ENCODE measurements around the gene GALNTL6. TPM values are rescaled to one million over a fixed set of nuclear protein-coding genes. Genes with fewer than 3 reads are reported as not detected.

The GALNTL6 gene
- total and polyA plus RNA-seq, 2 experiments from 2014 or later: 0.38 to 0.40 TPM

DNA sequence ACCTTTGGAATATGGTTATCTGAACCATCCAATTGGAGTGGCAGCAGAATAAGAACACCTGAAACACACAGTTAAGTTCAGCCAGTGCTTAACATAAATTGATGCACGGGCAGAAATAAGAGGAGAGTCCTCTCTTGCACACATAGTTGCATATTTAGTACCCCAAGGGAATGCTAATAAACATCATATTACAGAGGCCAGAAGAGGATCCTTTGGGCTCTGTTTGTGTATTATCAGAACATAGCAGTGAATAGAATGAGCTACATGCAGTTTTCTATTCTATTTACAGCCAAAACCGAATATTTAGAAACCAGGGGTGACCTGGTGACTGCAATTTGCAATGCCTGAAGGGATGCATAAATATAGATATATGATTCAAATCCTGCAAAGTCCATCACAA, 1054.6 kb downstream of the GALNTL6 start (continued):
- TF ChIP-seq, protein P1, sequence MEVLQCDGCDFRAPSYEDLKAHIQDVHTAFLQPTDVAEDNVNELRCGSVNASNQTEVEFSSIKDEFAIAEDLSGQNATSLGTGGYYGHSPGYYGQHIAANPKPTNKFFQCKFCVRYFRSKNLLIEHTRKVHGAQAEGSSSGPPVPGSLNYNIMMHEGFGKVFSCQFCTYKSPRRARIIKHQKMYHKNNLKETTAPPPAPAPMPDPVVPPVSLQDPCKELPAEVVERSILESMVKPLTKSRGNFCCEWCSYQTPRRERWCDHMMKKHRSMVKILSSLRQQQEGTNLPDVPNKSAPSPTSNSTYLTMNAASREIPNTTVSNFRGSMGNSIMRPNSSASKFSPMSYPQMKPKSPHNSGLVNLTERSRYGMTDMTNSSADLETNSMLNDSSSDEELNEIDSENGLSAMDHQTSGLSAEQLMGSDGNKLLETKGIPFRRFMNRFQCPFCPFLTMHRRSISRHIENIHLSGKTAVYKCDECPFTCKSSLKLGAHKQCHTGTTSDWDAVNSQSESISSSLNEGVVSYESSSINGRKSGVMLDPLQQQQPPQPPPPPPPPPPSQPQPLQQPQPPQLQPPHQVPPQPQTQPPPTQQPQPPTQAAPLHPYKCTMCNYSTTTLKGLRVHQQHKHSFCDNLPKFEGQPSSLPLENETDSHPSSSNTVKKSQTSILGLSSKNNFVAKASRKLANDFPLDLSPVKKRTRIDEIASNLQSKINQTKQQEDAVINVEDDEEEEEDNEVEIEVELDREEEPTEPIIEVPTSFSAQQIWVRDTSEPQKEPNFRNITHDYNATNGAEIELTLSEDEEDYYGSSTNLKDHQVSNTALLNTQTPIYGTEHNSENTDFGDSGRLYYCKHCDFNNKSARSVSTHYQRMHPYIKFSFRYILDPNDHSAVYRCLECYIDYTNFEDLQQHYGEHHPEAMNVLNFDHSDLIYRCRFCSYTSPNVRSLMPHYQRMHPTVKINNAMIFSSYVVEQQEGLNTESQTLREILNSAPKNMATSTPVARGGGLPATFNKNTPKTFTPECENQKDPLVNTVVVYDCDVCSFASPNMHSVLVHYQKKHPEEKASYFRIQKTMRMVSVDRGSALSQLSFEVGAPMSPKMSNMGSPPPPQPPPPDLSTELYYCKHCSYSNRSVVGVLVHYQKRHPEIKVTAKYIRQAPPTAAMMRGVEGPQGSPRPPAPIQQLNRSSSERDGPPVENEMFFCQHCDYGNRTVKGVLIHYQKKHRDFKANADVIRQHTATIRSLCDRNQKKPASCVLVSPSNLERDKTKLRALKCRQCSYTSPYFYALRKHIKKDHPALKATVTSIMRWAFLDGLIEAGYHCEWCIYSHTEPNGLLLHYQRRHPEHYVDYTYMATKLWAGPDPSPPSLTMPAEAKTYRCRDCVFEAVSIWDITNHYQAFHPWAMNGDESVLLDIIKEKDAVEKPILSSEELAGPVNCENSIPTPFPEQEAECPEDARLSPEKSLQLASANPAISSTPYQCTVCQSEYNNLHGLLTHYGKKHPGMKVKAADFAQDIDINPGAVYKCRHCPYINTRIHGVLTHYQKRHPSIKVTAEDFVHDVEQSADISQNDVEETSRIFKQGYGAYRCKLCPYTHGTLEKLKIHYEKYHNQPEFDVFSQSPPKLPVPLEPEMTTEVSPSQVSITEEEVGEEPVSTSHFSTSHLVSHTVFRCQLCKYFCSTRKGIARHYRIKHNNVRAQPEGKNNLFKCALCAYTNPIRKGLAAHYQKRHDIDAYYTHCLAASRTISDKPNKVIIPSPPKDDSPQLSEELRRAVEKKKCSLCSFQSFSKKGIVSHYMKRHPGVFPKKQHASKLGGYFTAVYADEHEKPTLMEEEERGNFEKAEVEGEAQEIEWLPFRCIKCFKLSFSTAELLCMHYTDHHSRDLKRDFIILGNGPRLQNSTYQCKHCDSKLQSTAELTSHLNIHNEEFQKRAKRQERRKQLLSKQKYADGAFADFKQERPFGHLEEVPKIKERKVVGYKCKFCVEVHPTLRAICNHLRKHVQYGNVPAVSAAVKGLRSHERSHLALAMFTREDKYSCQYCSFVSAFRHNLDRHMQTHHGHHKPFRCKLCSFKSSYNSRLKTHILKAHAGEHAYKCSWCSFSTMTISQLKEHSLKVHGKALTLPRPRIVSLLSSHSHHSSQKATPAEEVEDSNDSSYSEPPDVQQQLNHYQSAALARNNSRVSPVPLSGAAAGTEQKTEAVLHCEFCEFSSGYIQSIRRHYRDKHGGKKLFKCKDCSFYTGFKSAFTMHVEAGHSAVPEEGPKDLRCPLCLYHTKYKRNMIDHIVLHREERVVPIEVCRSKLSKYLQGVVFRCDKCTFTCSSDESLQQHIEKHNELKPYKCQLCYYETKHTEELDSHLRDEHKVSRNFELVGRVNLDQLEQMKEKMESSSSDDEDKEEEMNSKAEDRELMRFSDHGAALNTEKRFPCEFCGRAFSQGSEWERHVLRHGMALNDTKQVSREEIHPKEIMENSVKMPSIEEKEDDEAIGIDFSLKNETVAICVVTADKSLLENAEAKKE (CRISPR knock-in tag; IDR thresholded peaks at IDR 0.05): no peak

DNA sequence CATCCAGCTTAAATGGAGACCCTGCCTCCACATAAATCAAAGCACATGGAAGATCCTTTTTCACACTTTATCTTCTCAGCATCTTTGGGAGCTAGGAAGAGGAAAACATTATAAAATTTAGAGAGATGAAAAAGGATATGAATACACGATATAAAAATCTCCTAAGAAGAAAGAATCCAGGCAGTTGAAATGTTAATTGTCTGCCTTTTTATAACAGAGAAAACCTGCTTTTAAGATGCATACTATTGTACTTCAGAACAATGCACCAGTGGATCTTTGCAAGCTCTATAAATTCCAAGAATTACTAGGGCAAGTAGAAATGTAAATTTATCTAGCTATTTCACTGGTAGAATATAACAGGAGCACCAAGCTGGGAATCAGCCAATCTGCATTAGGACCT, 1055.1 kb downstream of the GALNTL6 start:
- Histone ChIP-seq H3K4me2 (no peak overlapping the region), H3K9me2 (ENCODE audit: insufficient read depth) (no peaks in the 10 kb centered on the region), H3F3A (replicated peaks; ENCODE audit: low read depth) (no peaks in the 10 kb centered on the region), H3K4me1 (ENCODE audit: insufficient read depth) (peaks cover 16% of the 10 kb centered on the region), H3K36me3 (ENCODE audit: insufficient read depth) (no peaks in the 10 kb centered on the region), H2AFZ (no peak overlapping the region), H3K4me3 (no peak overlapping the region), H4K20me1 (replicated peaks; ENCODE audit: insufficient read depth) (no peaks in the 10 kb centered on the region), H3K27me3 (ENCODE audit: insufficient read depth) (no peaks in the 10 kb centered on the region), H3K79me2 (replicated peaks; ENCODE audit: insufficient read depth) (no peaks in the 10 kb centered on the region), H3K27ac (ENCODE audit: low read depth) (no peak overlapping the region)
- TF ChIP-seq, protein P2, sequence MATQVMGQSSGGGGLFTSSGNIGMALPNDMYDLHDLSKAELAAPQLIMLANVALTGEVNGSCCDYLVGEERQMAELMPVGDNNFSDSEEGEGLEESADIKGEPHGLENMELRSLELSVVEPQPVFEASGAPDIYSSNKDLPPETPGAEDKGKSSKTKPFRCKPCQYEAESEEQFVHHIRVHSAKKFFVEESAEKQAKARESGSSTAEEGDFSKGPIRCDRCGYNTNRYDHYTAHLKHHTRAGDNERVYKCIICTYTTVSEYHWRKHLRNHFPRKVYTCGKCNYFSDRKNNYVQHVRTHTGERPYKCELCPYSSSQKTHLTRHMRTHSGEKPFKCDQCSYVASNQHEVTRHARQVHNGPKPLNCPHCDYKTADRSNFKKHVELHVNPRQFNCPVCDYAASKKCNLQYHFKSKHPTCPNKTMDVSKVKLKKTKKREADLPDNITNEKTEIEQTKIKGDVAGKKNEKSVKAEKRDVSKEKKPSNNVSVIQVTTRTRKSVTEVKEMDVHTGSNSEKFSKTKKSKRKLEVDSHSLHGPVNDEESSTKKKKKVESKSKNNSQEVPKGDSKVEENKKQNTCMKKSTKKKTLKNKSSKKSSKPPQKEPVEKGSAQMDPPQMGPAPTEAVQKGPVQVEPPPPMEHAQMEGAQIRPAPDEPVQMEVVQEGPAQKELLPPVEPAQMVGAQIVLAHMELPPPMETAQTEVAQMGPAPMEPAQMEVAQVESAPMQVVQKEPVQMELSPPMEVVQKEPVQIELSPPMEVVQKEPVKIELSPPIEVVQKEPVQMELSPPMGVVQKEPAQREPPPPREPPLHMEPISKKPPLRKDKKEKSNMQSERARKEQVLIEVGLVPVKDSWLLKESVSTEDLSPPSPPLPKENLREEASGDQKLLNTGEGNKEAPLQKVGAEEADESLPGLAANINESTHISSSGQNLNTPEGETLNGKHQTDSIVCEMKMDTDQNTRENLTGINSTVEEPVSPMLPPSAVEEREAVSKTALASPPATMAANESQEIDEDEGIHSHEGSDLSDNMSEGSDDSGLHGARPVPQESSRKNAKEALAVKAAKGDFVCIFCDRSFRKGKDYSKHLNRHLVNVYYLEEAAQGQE (IDR thresholded peaks at IDR 0.05; ENCODE audit: unreplicated experiment): no peak
- TF ChIP-seq ZNF331 (CRISPR knock-in tag; IDR thresholded peaks at IDR 0.05; ENCODE audit: low read depth) (no peak), ZNF114 (CRISPR knock-in tag; IDR thresholded peaks at IDR 0.05) (no peak), POLR2AphosphoS5 (IDR thresholded peaks at IDR 0.05; ENCODE audit: low read depth) (no peak), EZH2 (IDR thresholded peaks at IDR 0.05; ENCODE audit: low read depth, unreplicated experiment) (no peak), EZH2phosphoT487 (IDR thresholded peaks at IDR 0.05; ENCODE audit: unreplicated experiment) (no peak), CREB1 (CRISPR knock-in tag; IDR thresholded peaks at IDR 0.05; ENCODE audit: low read depth) (no peak), NANOG (IDR thresholded peaks at IDR 0.05; ENCODE audit: borderline replicate concordance) (no peak)
- TF ChIP-seq, protein P3, sequence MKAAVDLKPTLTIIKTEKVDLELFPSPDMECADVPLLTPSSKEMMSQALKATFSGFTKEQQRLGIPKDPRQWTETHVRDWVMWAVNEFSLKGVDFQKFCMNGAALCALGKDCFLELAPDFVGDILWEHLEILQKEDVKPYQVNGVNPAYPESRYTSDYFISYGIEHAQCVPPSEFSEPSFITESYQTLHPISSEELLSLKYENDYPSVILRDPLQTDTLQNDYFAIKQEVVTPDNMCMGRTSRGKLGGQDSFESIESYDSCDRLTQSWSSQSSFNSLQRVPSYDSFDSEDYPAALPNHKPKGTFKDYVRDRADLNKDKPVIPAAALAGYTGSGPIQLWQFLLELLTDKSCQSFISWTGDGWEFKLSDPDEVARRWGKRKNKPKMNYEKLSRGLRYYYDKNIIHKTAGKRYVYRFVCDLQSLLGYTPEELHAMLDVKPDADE (IDR thresholded peaks at IDR 0.05): no peak
- peaks cover 5% of the 10 kb centered on the region; the same call in 1 of the 3 replicates for H3K36me3 Mint-ChIP-seq (ENCODE audit: low read depth)
- DNase-seq (ENCODE audit: low spot score): peak; percentile 28
- ATAC-seq: no peak
- peaks cover 20% of the 10 kb centered on the region for H3K4me1 Mint-ChIP-seq
- H3K27me3 Mint-ChIP-seq (ENCODE audit: insufficient read depth, low read depth, poor library complexity): no peaks in the 10 kb centered on the region
- H3K4me3 Mint-ChIP-seq: no peak overlapping the region
- no peak overlapping the region for H3K27ac Mint-ChIP-seq
- peaks cover 9% of the 10 kb centered on the region for H3K9me3 Mint-ChIP-seq
